Activated CD8-positive, alpha-beta memory T cell treated with anti-CD3 and anti-CD28 coated beads, Interleukin-2, amount 10 ng/mL, durations not matched to agents 7 days and 5 days (primary cell): ENCODE measurements around the gene ERVV-1. TPM values are rescaled to one million over a fixed set of nuclear protein-coding genes. Genes with fewer than 3 reads are reported as not detected.
"Not testable (repeated sequence)": the region's sequence is repeated elsewhere in the genome, so short reads cannot be mapped to it uniquely, and the experiment has no call there.

Experiments
- ATAC-seq: fragments of 150-1000 bp; cut with Tn5 transposase; one replicate; pipeline ENCODE4 v1.10.0; 2021; ENCODE audit warnings: moderate library complexity
- CTCF ChIA-PET: fragments of 350-600 bp; sonication (Branson Sonifier 250); formaldehyde crosslinking; loops from one replicate; lab custom pipeline; 2021; ENCODE audit warnings: antibody characterized with exemption; lab: Charles Lee
- DNase-seq: peaks from one replicate; pipeline ENCODE4 v3.0.0-alpha.2; 2020
- H3K27ac Mint-ChIP-seq: one replicate; pipeline ENCODE4 v1.8.0; 2021; ENCODE audit warnings: mild to moderate bottlenecking, mixed read lengths
- H3K27me3 Mint-ChIP-seq: one replicate; pipeline ENCODE4 v1.8.0; 2021; ENCODE audit warnings: mixed read lengths
- H3K36me3 Mint-ChIP-seq: one replicate; pipeline ENCODE4 v1.8.0; 2021; ENCODE audit warnings: mild to moderate bottlenecking, mixed read lengths
- H3K4me1 Mint-ChIP-seq: one replicate; pipeline ENCODE4 v1.8.0; 2021; ENCODE audit warnings: mixed read lengths
- H3K4me3 Mint-ChIP-seq: one replicate; pipeline ENCODE4 v1.8.0; 2021; ENCODE audit warnings: mild to moderate bottlenecking, moderate library complexity, mixed read lengths
- H3K9me3 Mint-ChIP-seq: one replicate; pipeline ENCODE4 v1.8.0; 2022; ENCODE audit warnings: low read depth, mixed read lengths
- total RNA-seq, 2 experiments: library from RNA; stranded (reverse); gene quantifications; one replicate each; pipeline ENCODE4 v1.2.3, GENCODE V29; 2021

Gene ERVV-1, protein sequence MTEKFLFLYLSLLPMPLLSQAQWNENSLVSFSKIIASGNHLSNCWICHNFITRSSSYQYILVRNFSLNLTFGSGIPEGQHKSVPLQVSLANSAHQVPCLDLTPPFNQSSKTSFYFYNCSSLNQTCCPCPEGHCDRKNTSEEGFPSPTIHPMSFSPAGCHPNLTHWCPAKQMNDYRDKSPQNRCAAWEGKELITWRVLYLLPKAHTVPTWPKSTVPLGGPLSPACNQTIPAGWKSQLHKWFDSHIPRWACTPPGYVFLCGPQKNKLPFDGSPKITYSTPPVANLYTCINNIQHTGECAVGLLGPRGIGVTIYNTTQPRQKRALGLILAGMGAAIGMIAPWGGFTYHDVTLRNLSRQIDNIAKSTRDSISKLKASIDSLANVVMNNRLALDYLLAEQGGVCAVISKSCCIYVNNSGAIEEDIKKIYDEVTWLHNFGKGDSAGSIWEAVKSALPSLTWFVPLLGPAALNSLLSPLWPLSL
- total RNA-seq: not detected

DNA sequence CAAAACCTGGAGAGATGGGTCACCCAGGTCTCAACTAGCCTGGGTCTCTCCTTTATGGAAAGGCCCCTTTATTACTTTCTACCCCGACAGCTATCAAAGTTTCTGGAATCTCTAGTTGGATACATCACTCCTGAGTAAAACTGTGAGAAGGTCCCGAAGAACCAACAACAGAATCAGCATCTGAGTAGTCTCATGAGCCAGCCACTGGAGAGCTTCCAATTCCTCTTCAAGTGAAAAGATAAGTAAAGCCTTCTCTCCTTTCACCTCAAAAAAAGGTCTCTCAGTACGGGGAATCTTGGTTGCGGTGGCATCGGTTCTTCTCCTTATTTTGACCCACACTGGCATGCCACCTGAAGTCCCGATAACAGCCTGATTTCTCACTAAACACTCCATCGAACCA, at the start of gene ERVV-1:
TSS of gene ERVV-1 (plus strand) at position 301 of the 400 bp plus-strand sequence. CDS start 170 bp downstream, outside the sequence.
- H3K27me3 Mint-ChIP-seq: no peaks in the 10 kb centered on the region
- DNase-seq: no peak
- no peak for ATAC-seq
- CTCF ChIA-PET: no interaction called here
- no peaks in the 10 kb centered on the region for H3K36me3 Mint-ChIP-seq
- H3K9me3 Mint-ChIP-seq: peaks cover 9% of the 10 kb centered on the region
- no peak within 1 kb of the TSS for H3K4me3 Mint-ChIP-seq
- no peaks in the 10 kb centered on the region for H3K4me1 Mint-ChIP-seq
- H3K27ac Mint-ChIP-seq: no peak within 1 kb of the TSS

DNA sequence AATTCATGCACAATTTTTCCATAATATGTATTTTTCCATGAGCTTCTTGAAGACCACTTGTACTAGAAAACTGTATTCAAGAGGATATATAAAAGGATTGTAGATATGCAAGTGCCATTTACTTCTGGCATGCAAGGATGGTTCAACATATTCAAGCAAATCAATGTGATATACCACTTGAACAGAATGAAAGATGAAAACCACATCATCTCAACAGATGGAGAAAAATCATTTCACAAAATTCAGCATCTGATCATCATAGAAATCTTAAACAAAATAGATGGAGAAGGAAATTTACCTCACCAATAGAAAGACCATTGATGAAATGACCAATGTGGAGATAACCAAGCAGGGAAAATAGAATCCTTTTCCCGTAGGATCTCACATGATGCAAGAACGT, 45.9 kb upstream of the ERVV-1 start:
- DNase-seq: no peak
- Mint-ChIP-seq H3K4me3 (no peak overlapping the region), H3K4me1 (peaks cover 8% of the 10 kb centered on the region), H3K27ac (no peak overlapping the region), H3K36me3 (peaks cover 31% of the 10 kb centered on the region), H3K27me3 (no peaks in the 10 kb centered on the region), H3K9me3 (peaks cover 24% of the 10 kb centered on the region)
- CTCF ChIA-PET: no interaction called here
- no peak for ATAC-seq

DNA sequence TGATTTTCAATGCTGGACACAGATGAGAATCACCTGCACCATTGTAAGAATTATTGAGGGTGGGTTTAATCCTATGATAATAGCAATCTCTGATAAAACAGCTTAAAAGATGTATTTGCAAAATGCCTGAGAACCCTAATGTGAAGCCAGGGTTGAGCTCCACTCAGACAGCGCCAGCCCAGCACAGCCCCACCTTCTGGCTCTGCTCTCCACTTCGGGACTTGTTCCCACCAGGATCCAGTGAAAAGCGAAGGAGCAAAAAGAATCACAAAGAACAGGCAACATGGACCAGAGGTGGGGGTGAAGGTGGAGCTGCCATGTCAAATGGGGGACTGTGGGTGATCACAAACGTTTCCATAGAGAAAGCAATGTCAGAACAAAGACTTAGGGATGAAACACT, 32.4 kb upstream of the ERVV-1 start:
- Mint-ChIP-seq H3K27me3 (no peaks in the 10 kb centered on the region), H3K27ac (no peak overlapping the region), H3K36me3 (peaks cover 7% of the 10 kb centered on the region), H3K4me3 (no peak overlapping the region), H3K9me3 (peaks cover 12% of the 10 kb centered on the region), H3K4me1 (no peaks in the 10 kb centered on the region)
- ATAC-seq: no peak
- CTCF ChIA-PET: no interaction called here
- DNase-seq: no peak

DNA sequence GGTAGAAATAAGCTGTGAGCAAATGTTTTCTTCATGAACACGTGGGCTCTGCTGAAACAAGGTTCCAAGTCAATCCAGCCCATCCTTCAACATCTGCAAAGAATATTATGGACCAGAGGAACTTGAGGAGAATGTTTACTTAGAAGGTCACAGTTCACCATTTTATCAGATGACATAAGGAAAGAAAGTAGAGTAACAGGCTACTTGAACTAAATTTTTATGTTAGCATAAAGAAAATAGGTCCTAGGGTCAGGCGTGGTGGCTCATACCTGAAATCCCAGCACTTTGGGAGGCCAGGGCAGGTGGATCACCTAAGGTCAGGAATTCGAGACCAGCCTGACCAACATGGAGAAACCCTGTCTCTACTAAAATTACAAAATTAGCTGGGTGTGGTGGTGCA, 30.6 kb upstream of the ERVV-1 start:
- H3K4me3 Mint-ChIP-seq, CTCF ChIA-PET, H3K4me1 Mint-ChIP-seq, H3K27me3 Mint-ChIP-seq, H3K27ac Mint-ChIP-seq, ATAC-seq, DNase-seq: not testable (repeated sequence)
- H3K9me3 Mint-ChIP-seq: peaks cover 19% of the 10 kb centered on the region
- peaks cover 10% of the 10 kb centered on the region for H3K36me3 Mint-ChIP-seq

DNA sequence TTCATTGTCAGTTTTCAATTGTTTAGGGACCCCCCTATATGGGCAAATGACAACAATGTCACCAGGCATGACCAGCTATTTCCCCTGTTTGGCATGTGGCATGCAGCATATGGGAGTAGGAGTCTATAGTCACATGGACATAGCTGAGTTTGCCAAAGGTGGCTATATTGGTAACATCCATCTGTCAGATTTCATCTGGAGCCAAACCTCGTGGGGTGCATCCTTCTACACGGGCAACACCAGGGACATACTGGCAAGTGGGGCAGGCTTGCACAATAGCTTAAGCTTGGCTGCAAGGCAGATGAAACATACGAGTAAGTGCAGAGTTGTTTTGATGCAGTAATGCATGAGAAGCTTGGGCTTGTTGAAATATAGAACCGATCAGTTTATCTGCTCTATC, 26.5 kb upstream of the ERVV-1 start:
- Mint-ChIP-seq H3K27me3 (peaks cover 3% of the 10 kb centered on the region), H3K27ac (no peak overlapping the region), H3K4me3 (no peak overlapping the region), H3K36me3 (peaks cover 12% of the 10 kb centered on the region), H3K4me1 (peaks cover under 1% of the 10 kb centered on the region), H3K9me3 (peaks cover 13% of the 10 kb centered on the region)
- no peak for DNase-seq
- ATAC-seq: no peak
- CTCF ChIA-PET: no interaction called here

DNA sequence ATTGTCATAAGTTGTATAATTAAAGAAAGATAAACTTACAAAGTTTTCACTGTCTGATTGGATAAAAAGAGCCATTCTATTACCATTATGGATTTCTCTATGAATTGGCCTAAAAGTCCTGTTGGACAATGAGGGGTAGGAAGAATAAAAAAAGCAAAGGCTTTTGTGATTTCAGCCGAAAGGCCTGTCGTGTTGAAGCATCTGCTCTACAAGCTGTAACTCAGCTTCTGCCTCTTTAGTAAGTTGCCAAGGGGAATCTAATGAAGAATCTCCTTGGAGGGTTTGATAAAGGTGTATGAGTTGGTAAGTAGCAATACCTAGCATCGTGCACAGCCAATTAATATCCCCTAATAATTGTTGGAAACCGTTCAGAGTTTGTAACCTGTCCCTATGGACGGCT, 25.2 kb upstream of the ERVV-1 start:
- H3K4me3 Mint-ChIP-seq: no peak overlapping the region
- peaks cover 11% of the 10 kb centered on the region for H3K9me3 Mint-ChIP-seq
- no peak for ATAC-seq
- DNase-seq: no peak
- CTCF ChIA-PET: no interaction called here
- H3K4me1 Mint-ChIP-seq: peaks cover 9% of the 10 kb centered on the region
- H3K27me3 Mint-ChIP-seq: peaks cover 7% of the 10 kb centered on the region
- H3K36me3 Mint-ChIP-seq: peaks cover 17% of the 10 kb centered on the region
- H3K27ac Mint-ChIP-seq: no peak overlapping the region

DNA sequence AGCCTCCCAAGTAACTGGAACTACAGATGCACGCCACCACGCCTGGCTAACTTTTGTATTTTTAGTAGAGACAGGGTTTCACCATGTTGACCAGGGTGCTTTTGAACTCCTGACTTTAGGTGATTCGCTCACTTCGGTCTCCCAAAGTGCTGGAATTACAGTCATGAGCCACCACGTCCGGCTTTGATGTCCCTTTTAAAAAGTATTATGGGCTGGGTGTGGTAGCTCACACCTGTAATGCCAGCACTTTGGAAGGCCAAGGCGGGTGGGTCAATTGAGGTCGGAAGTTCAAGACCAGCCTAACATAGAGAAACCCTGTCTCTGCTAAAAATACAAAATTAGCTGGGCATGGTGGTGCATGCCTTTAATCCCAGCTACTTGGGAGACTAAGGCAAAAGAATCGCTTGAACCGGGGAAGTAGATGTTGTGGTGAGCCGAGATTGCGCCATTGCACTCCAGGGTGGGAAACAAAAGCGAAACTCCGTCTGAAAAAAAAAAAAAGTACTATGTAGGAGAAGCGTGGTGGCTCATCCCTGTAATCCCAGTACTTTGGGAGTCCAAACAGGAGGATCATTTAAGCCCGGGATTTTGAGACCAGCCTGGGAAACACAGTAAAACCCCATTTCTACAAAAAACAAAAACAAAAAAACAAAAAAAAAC, 22.8 kb upstream of the ERVV-1 start:
- peaks cover 7% of the 10 kb centered on the region for H3K27me3 Mint-ChIP-seq
- DNase-seq: no peak
- H3K27ac Mint-ChIP-seq: no peak overlapping the region
- H3K4me3 Mint-ChIP-seq: no peak overlapping the region
- peaks cover 12% of the 10 kb centered on the region for H3K4me1 Mint-ChIP-seq
- H3K36me3 Mint-ChIP-seq: peaks cover 15% of the 10 kb centered on the region
- peaks cover 12% of the 10 kb centered on the region for H3K9me3 Mint-ChIP-seq
- ATAC-seq: no peak
- CTCF ChIA-PET: no interaction called here

DNA sequence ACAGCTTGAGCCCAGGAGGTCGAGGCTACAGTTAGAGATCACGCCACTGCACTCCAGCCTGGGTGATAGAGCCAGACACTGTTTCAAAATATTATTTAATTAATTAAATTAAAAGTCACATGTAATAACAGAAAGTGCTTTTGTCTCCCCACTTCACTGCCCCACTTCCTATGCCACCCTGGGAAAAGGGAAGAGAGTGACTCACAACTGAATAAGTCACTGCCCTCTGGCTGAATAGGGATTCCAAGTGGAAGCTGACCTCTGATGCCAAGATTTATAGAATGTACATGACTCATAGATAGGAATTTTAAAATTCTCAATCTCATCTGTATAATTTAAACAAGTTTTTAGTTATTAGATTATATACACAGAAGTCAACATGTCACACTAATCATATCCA, 22.2 kb upstream of the ERVV-1 start:
- Mint-ChIP-seq H3K4me1 (peaks cover 12% of the 10 kb centered on the region), H3K27ac (no peak overlapping the region)
- ATAC-seq: no peak

DNA sequence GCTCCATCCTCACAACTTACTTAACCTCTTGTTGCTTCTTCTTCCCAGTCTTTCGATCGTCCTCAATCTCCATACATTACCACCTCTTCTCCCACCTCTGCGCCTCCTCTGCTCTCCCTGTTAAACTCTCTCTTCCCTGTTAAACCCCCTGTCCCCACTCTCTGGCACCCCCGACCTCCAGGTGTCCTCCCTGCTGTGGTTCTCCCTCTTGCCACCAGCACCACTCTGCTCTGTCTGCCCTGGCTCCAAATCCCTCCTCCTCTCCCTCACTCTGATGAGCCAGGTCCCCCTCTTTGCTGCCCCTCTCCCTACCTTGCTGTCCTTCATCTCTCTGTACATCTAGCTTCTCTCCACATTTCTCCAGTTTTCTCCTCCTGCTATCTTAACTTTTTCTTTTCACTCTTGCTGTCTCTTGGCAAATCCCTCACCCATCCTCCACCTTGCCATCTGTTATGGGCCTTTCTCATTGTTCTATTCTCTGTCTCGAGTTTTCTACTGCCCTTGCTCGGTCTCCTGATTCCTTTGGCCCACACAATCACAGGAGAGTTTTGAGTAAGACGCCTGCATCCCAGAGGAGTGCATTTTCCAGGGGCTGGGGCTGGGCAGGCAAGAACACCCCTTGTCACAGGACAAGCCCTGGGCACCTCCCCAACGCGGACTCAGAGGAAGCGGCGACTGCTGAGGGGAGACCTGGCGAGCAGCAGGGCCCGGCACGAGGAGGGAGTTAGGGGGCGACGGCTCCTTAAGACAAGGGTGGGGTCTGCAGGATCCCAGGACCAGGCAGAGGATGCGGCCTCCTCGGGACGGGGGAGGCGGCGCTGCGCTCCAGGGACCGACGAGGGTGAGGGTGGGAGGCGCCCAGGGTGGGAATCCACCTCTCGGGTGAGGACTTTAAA, 21.4 kb upstream of the ERVV-1 start:
- peaks cover 8% of the 10 kb centered on the region for H3K36me3 Mint-ChIP-seq
- no peak for ATAC-seq
- no peak overlapping the region for H3K27ac Mint-ChIP-seq
- CTCF ChIA-PET: interaction anchor here (0.7 kb wide), 4 partner anchors 49 to 290 kb away, joined by 4 to 5 read pairs (median 4); no protein-coding TSS in a partner anchor
- peak overlapping the region; percentile 73 for H3K4me3 Mint-ChIP-seq
- DNase-seq: no peak
- peaks cover 12% of the 10 kb centered on the region for H3K4me1 Mint-ChIP-seq
- peaks cover 7% of the 10 kb centered on the region for H3K27me3 Mint-ChIP-seq
- peaks cover 6% of the 10 kb centered on the region for H3K9me3 Mint-ChIP-seq

More for the DNA sequence above, 22.2 kb upstream of the ERVV-1 start:
- no peak overlapping the region for H3K4me3 Mint-ChIP-seq
- H3K9me3 Mint-ChIP-seq: peaks cover 11% of the 10 kb centered on the region
- CTCF ChIA-PET: no interaction called here
- peaks cover 7% of the 10 kb centered on the region for H3K27me3 Mint-ChIP-seq
- no peak for DNase-seq
- H3K36me3 Mint-ChIP-seq: peaks cover 12% of the 10 kb centered on the region

DNA sequence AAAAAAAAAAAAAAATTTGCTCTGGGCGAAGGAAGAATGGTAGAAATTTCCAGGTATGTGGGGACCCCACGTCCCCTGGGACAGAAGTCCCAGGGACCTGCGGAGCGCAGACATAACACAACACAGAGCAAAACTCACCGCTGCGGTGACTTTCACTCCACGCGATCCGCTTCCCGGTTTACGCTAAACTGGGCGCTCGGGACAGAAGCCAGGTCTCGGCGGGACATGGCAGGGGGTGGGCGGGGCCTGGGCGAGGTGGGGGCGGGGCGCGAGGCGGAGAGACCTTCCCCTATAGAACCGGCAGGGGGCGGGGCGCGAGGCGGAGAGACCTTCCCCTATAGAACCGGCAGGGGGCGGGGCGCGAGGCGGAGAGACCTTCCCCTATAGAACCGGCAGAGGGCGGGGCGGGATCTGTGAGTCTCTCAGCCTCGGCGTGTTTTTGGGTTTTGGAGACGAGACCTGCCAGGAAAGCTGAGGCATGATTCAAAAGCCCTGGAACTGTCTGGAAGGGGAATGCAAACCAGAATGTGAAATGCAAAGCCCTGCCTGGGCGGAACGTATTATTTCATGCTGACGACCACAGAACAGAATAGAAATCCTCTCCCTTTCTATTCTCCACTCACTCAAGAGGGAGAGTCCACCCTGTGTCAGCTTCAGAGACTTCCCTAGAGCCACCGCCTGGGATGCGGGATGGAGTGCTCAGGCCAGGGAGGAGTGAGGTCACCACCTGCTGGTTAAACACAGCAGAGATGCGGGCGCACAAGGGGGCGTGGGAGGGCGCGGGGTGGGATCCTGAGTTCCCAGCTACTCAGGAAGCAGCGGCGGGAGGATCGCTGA, 20.2 kb upstream of the ERVV-1 start:
- peak; percentile 97 for ATAC-seq
- DNase-seq: peak; percentile 86
- Mint-ChIP-seq H3K36me3 (peaks cover 8% of the 10 kb centered on the region), H3K4me3 (peak overlapping the region; percentile 74), H3K27me3 (peaks cover 7% of the 10 kb centered on the region), H3K9me3 (peaks cover 7% of the 10 kb centered on the region), H3K4me1 (peaks cover 12% of the 10 kb centered on the region), H3K27ac (no peak overlapping the region)
- CTCF ChIA-PET: interaction anchor here (0.7 to 1.3 kb wide), 6 partner anchors 16 to 289 kb away, joined by 3 to 5 read pairs (median 4); partner anchors contain the start of gene ZNF816

DNA sequence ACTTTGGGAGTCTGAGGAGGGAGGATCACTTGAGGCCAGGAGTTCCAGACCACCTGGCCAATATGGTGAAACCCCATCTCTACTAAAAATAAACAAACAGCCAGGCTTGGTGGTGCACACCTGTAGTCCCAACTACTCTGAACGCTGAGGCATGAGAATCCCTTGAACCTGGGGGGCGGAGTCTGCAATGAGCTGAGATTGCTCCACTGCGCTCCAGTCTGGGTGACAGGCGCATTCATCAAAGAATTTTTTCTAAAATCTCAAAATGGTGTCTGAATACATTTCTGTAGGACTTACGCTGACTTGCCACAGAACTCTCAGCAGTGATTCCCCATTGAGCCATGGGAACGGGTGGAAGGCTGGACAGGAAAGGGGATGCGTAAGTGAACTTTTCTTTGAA, 18.0 kb upstream of the ERVV-1 start:
- CTCF ChIA-PET: no interaction called here
- H3K36me3 Mint-ChIP-seq: peaks cover 6% of the 10 kb centered on the region
- H3K27ac Mint-ChIP-seq: no peak overlapping the region
- H3K27me3 Mint-ChIP-seq: peaks cover 7% of the 10 kb centered on the region
- ATAC-seq: no peak
- H3K4me1 Mint-ChIP-seq: peaks cover 12% of the 10 kb centered on the region
- H3K9me3 Mint-ChIP-seq: peaks cover 12% of the 10 kb centered on the region
- no peak for DNase-seq
- no peak overlapping the region for H3K4me3 Mint-ChIP-seq

DNA sequence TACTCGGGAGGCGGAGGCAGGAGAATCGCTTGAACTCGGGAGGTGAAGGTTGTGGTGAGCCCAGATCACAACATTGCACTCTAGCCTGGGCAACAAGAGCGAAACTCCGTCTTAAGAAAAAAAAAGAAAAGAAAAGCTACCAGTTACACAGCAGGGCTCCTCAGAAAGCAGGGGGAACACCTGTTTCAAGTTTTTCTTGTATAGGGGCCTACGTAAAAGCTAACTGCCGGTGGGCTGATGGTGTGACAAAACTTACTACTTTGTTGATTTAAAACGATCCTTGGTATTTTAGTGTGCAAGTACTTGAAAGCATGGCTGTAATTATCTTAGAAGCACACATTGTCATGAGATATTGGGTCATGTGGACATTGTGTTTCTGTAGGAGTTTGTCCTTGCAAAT, 15.7 kb upstream of the ERVV-1 start:
- ATAC-seq (no peak), DNase-seq (no peak)
- H3K9me3 Mint-ChIP-seq: peaks cover 11% of the 10 kb centered on the region
- H3K36me3 Mint-ChIP-seq: no peaks in the 10 kb centered on the region
- CTCF ChIA-PET: no interaction called here
- H3K27me3 Mint-ChIP-seq: peaks cover 2% of the 10 kb centered on the region
- no peak overlapping the region for H3K27ac Mint-ChIP-seq
- peaks cover 6% of the 10 kb centered on the region for H3K4me1 Mint-ChIP-seq
- no peak overlapping the region for H3K4me3 Mint-ChIP-seq
